22Rv1 (cell line): ENCODE data around the gene PIN4.

Source experiments
- H3K27ac ChIP-seq: fragments of 450-650 bp; 2 replicates; pipeline ENCODE4 v1.5.1; 2017
- CTCF ChIP-seq: fragments of 450-650 bp; IDR thresholded peaks from 2 replicates; pipeline ENCODE4 v1.5.1; 2017; ENCODE audit warnings: mild to moderate bottlenecking
- ZFX ChIP-seq: fragments of 450-650 bp; IDR thresholded peaks from 2 replicates; pipeline ENCODE4 v1.6.1; 2017; ENCODE audit warnings: antibody characterized with exemption, borderline replicate concordance

Gene PIN4

GRCh38 chrX:72247206-72247942, 65.8 kb downstream of the PIN4 start:
- TF ChIP-seq ZFX (no peak), CTCF (no peak)
- no peak overlapping the region for H3K27ac ChIP-seq
